KMS-11 (cell line): ENCODE results near the gene HCRTR1.

Source experiments
- H2AFZ ChIP-seq: fragments of 200-600 bp; sonication (generic); 2 replicates; pipeline ENCODE4 v1.6.1; 2016; ENCODE audit warnings: antibody characterized with exemption, mixed run types, low read depth
- H3K27ac ChIP-seq: fragments of 200-600 bp; sonication (generic); 2 replicates; pipeline ENCODE4 v1.6.1; 2016; ENCODE audit warnings: mild to moderate bottlenecking, mixed run types
- H3K27me3 ChIP-seq: fragments of 200-600 bp; sonication (generic); 2 replicates; pipeline ENCODE4 v1.6.1; 2017; ENCODE audit warnings: mild to moderate bottlenecking, low read depth, mixed run types, moderate library complexity; ENCODE audit not compliant: insufficient read depth
- H3K36me3 ChIP-seq: fragments of 200-600 bp; sonication (generic); 2 replicates; pipeline ENCODE4 v1.6.1; 2017; ENCODE audit warnings: mild to moderate bottlenecking, mixed run types; ENCODE audit not compliant: insufficient read depth
- H3K4me1 ChIP-seq: fragments of 200-600 bp; sonication (generic); 2 replicates; pipeline ENCODE4 v1.6.1; 2016; ENCODE audit warnings: mild to moderate bottlenecking, low read depth, mixed run types; ENCODE audit not compliant: poor library complexity, severe bottlenecking
- H3K4me2 ChIP-seq: fragments of 200-600 bp; sonication (generic); 2 replicates; pipeline ENCODE4 v1.7.0; 2016; ENCODE audit warnings: mild to moderate bottlenecking, mixed run types
- H3K4me3 ChIP-seq: fragments of 200-600 bp; sonication (generic); IDR thresholded peaks from 2 replicates; pipeline ENCODE4 v1.6.1; 2017; ENCODE audit warnings: low read depth, low read length, mixed read lengths; ENCODE audit not compliant: insufficient read depth
- H3K79me2 ChIP-seq: fragments of 200-600 bp; sonication (generic); 2 replicates; pipeline ENCODE4 v1.6.1; 2016; ENCODE audit warnings: low read depth, mixed run types; ENCODE audit not compliant: insufficient read depth
- H3K9ac ChIP-seq: fragments of 200-600 bp; sonication (generic); 2 replicates; pipeline ENCODE4 v1.6.1; 2016; ENCODE audit warnings: mild to moderate bottlenecking, mixed run types
- H4K20me1 ChIP-seq: fragments of 200-600 bp; sonication (generic); 2 replicates; pipeline ENCODE4 v1.6.1; 2016; ENCODE audit warnings: mild to moderate bottlenecking, mixed run types; ENCODE audit not compliant: insufficient read depth
- CTCF ChIP-seq: fragments of 200-600 bp; sonication (generic); conservative IDR thresholded peaks from 2 replicates; pipeline ENCODE4 v1.6.1; 2017; ENCODE audit warnings: low read depth, mild to moderate bottlenecking, antibody characterized with exemption, low read length, moderate library complexity, mixed read lengths

The HCRTR1 gene

GRCh38 chr1:31640179-31640578 is 22.7 kb downstream of the HCRTR1 start:
- Histone ChIP-seq H3K4me1 (peaks cover 17% of the 10 kb centered on the region), H3K79me2 (peaks cover 54% of the 10 kb centered on the region), H3K9ac (no peak overlapping the region), H3K4me3 (no peak overlapping the region), H2AFZ (no peak overlapping the region), H3K27me3 (no peaks in the 10 kb centered on the region), H3K36me3 (no peaks in the 10 kb centered on the region), H4K20me1 (peaks cover 5% of the 10 kb centered on the region; the same call in 1 of the 2 replicates), H3K4me2 (no peak overlapping the region), H3K27ac (no peak overlapping the region)
- no peak for TF ChIP-seq CTCF

GRCh38 chr1:31640964-31641363 is 23.5 kb downstream of the HCRTR1 start:
- no peak overlapping the region for H3K27ac ChIP-seq
- peaks cover 5% of the 10 kb centered on the region; the same call in 1 of the 2 replicates for H4K20me1 ChIP-seq
- H3K4me3 ChIP-seq = no peak overlapping the region
- H3K4me1 ChIP-seq = peaks cover 22% of the 10 kb centered on the region
- H2AFZ ChIP-seq = no peak overlapping the region
- H3K4me2 ChIP-seq = no peak overlapping the region
- H3K27me3 ChIP-seq = no peaks in the 10 kb centered on the region
- H3K79me2 ChIP-seq = peaks cover 47% of the 10 kb centered on the region
- H3K36me3 ChIP-seq = no peaks in the 10 kb centered on the region
- TF ChIP-seq CTCF = no peak
- no peak overlapping the region for H3K9ac ChIP-seq

- TF ChIP-seq CTCF = no peak
- peaks cover 33% of the 10 kb centered on the region for H3K79me2 ChIP-seq
- H3K4me2 ChIP-seq = no peak overlapping the region
- no peaks in the 10 kb centered on the region for H3K36me3 ChIP-seq
- no peak overlapping the region for H3K27ac ChIP-seq
- no peaks in the 10 kb centered on the region for H3K27me3 ChIP-seq
- no peak overlapping the region for H3K4me3 ChIP-seq
- no peaks in the 10 kb centered on the region; the same call in 1 of the 2 replicates for H4K20me1 ChIP-seq
- H2AFZ ChIP-seq = no peak overlapping the region
- H3K9ac ChIP-seq = no peak overlapping the region
- peaks cover 22% of the 10 kb centered on the region for H3K4me1 ChIP-seq
These were observed 24.9 kb downstream of the HCRTR1 start for GRCh38 chr1:31642366-31642765.

GRCh38 chr1:31642897-31643296 is 25.4 kb downstream of the HCRTR1 start:
- no peak overlapping the region for H3K4me3 ChIP-seq
- no peak for TF ChIP-seq CTCF
- H3K4me1 ChIP-seq = peaks cover 22% of the 10 kb centered on the region
- no peaks in the 10 kb centered on the region; the same call in 1 of the 2 replicates for H4K20me1 ChIP-seq
- H3K9ac ChIP-seq = no peak overlapping the region
- H3K36me3 ChIP-seq = no peaks in the 10 kb centered on the region
- H3K79me2 ChIP-seq = peaks cover 32% of the 10 kb centered on the region; the same call in 1 of the 2 replicates
- H3K27ac ChIP-seq = no peak overlapping the region
- H2AFZ ChIP-seq = no peak overlapping the region
- H3K4me2 ChIP-seq = no peak overlapping the region
- H3K27me3 ChIP-seq = no peaks in the 10 kb centered on the region
